Fibroblast of the aortic adventitia (primary cell): Measurements from ENCODE around the gene FNIP2. TPM values are rescaled to one million over a fixed set of nuclear protein-coding genes. Genes with fewer than 3 reads are reported as not detected.
A peak's percentile ranks its signal among the peaks of the same experiment; 100 is the strongest.

ENCODE experiments used
- DNase-seq: peaks from one replicate; pipeline ENCODE4 v3.0.0-alpha.2; 2010; ENCODE audit warnings: low read depth
- H3K4me3 ChIP-seq: 2 replicates; pipeline ENCODE4 v1.5.1; 2011; ENCODE audit warnings: low read depth, mild to moderate bottlenecking, control low read depth, low read length, moderate library complexity
- CTCF ChIP-seq: IDR thresholded peaks from 2 replicates; pipeline ENCODE4 v1.5.1; 2011; ENCODE audit warnings: mild to moderate bottlenecking, low read length, control low read depth, inconsistent platforms; ENCODE audit not compliant: insufficient read depth
- total RNA-seq: library from RNA; depleted of rRNA; stranded (reverse); fragments of >200 nt; gene quantifications from 2 replicates; pipeline ENCODE4 v1.2.3, GENCODE V29; 2012; ENCODE audit warnings: low replicate concordance

The FNIP2 gene
- total RNA-seq, 1 donor = 34.3 TPM

GRCh38 chr4:158812543-158812942 lies 43.7 kb downstream of the FNIP2 start:
- no peak for TF ChIP-seq CTCF
- DNase-seq = no peak
- no peak overlapping the region for H3K4me3 ChIP-seq

- no peak for TF ChIP-seq CTCF
- H3K4me3 ChIP-seq = no peak overlapping the region
- DNase-seq = no peak
Measured at GRCh38 chr4:158813113-158813512, 44.3 kb downstream of the FNIP2 start.

- H3K4me3 ChIP-seq = no peak overlapping the region
- no peak for TF ChIP-seq CTCF
- DNase-seq = no peak
Measured at GRCh38 chr4:158814207-158814606, 45.4 kb downstream of the FNIP2 start.

DNA sequence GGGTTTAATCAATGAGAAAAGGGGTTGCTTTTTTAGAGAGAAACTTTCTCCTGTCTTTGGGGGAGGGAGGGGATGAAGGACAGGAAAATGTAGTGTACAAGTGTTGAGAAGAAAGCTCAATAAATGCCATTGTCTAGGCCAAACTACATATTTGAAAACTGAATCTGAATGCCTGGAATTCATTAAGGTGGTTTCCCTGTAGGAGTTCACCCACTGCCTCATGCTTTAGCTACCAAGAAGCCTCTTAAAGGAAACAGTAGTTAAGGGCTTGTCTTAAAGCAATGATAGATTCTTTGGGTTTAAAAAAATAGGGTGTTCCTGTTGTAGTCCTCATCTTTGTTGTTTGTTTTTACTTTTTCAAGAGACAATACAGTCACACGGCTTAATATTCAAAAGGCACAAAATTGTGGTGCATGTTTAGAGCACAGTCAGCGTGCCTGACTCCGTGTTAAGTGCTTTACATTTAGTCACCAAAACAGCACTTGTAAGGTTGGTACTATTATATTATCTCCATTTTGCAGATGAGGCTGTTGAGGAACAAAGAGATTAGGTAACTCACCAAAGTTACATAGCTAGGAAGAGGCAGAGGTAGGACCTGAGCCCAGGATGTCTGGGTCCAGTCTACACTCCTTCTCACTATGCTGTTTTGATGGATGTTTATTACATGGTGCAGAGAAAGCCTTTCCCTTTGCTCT lies 46.0 kb downstream of the FNIP2 start:
- DNase-seq = peak; percentile 78
- no peak for TF ChIP-seq CTCF
- H3K4me3 ChIP-seq = no peak overlapping the region

- TF ChIP-seq CTCF = no peak
- no peak for DNase-seq
- H3K4me3 ChIP-seq = no peak overlapping the region
Measured at GRCh38 chr4:158816955-158817354, 48.1 kb downstream of the FNIP2 start.

DNA sequence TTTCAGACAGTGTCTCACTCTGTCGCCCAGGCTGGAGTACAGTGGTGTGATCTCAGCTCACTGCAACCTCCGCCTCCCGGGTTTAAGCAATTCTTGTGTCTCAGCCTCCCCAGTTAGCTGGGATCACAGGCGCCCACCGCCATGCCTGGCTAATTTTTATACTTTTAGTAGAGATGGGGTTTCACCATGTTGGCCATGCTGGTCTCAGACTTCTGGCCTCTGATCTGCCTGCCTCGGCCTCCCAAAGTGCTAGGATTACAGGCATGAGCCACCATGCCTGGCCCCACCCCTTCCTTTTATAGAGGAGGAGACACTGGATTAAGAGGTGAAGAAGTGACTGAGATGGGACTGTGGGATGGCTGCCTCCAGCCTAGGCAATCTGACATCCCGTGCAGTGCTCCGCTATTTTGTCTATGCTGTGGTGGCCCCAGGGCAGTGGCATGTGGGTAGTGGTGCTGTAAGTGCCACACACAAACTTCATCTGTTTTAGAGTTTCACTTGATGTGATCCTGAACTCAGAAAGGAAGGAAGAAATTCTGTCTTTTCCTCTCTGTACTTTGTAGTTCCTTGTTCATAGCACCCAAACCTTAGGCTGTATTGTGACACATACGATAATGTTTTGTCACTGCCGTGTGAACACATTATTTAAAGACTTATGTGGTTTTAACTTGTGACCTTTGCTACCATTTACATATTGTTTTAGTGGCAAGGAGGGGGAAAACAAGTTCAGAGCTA lies 48.9 kb downstream of the FNIP2 start:
- no peak for DNase-seq
- H3K4me3 ChIP-seq = no peak overlapping the region
- TF ChIP-seq CTCF = no peak
